Thyroid gland (tissue), 4 donors: ENCODE measurements around the gene TMEM38A. TPM values are rescaled to one million over a fixed set of nuclear protein-coding genes. Genes with fewer than 3 reads are reported as not detected.
"Not testable (repeated sequence)": the region's sequence is repeated elsewhere in the genome, so short reads cannot be mapped to it uniquely, and the experiment has no call there.

ENCODE experiments used
- DNase-seq, 2 donors: peaks; one replicate each; pipeline ENCODE4 v3.0.0-alpha.2; 2019
- H3K27ac ChIP-seq, 3 donors: fragments of 200-600 bp; sonication (generic); 1 replicate in 2 of 3; 2 replicates in 1 of 3; pipeline ENCODE4 v1.5.1; 2016 to 2019; ENCODE audit warnings: mild to moderate bottlenecking in 1 of 3, moderate library complexity in 1 of 3
- H3K27me3 ChIP-seq: fragments of 200-600 bp; sonication (generic); one replicate; pipeline ENCODE4 v1.5.1; 2019
- H3K36me3 ChIP-seq, 2 donors: fragments of 200-600 bp; sonication (generic); one replicate each; pipeline ENCODE4 v1.5.1; 2016 to 2019
- H3K4me1 ChIP-seq, 2 donors: fragments of 200-600 bp; sonication (generic); one replicate each; pipeline ENCODE4 v1.5.1; 2017 to 2019
- H3K4me3 ChIP-seq, 3 donors: fragments of 200-600 bp; sonication (generic); replicated peaks in 1 of 3; 1 replicate in 2 of 3; 2 replicates in 1 of 3; pipeline ENCODE4 v1.5.1; 2016; ENCODE audit warnings: mild to moderate bottlenecking in 1 of 3
- H3K9me3 ChIP-seq: fragments of 200-600 bp; sonication (generic); one replicate; pipeline ENCODE4 v1.5.1; 2017
- CTCF ChIP-seq, 6 experiments: fragments of 200-600 bp in 3 of 6; fragments of 450-650 bp in 3 of 6; sonication (generic) in 3 of 6; IDR thresholded peaks; one replicate each; pipeline ENCODE4 v1.5.1; 2016 to 2019; ENCODE audit warnings: antibody characterized with exemption in 6 of 6, mild to moderate bottlenecking in 2 of 6, inconsistent platforms in 1 of 6, moderate library complexity in 1 of 6
- POLR2A ChIP-seq, 2 donors: fragments of 450-650 bp; IDR thresholded peaks; one replicate each; pipeline ENCODE4 v1.6.1; 2017; ENCODE audit warnings: antibody characterized with exemption in 2 of 2, mild to moderate bottlenecking in 2 of 2, moderate library complexity in 1 of 2
- WGBS, 2 donors: methylation state at CpG; one replicate each; pipeline ENCODE4 v1.1.5; 2017; 5-methylcytosine and 5-hydroxymethylcytosine counted together
- intact Hi-C: fragments of 100-400 bp; cut with DNase I; formaldehyde crosslinking; loops from one replicate; pipeline ENCODE4 v1.15.1; 2023
- total RNA-seq, 4 donors: library from RNA; depleted of rRNA; stranded (reverse); fragments of >200 nt; gene quantifications; one replicate each; pipeline ENCODE4 v1.2.3, GENCODE V29; 2016

Gene TMEM38A
- total RNA-seq, 4 donors from 2014 or later, result 3.2 to 7.8 (median 5.6) TPM

DNA sequence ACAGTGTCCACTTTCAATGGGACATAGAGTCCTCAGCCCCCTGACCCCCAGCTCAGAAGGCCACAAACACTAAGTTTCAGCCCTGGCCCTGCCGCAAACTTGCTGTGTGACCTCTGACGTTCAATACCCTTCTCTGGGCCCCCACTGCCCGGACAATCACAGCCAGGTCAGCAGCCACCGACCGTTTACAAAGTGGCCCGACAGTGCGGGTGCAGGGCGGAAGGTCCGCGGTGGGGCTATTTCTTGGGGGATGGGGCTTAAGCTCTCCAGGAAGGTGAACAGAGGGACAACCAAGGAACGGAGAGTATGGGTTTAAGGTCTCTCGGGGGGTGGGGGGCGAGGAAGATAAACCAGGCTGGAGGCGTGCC, 1.5 kb upstream of the TMEM38A start:
- H3K4me1 ChIP-seq, result peaks cover 15 to 23% of the 10 kb centered on the region in 2 donors

GRCh38 chr19:16659832-16660708, 869 bp upstream of the TMEM38A start, which contains the start of gene SMIM7:
SMIM7 (minus strand) TSS chr19:16660144; CDS start chr19:16660110, 34 bp downstream.
- Histone ChIP-seq H3K9me3 (no peaks in the 10 kb centered on the region), H3K27ac (peak within 1 kb of the TSS; percentile 68 to 92 (median 79)), H3K4me1 (peaks cover 15 to 23% of the 10 kb centered on the region in 2 donors), H3K36me3 (peaks cover 2 to 22% of the 10 kb centered on the region in 2 donors), H3K4me3 (peak within 1 kb of the TSS; percentile 48 to 81 (median 61)), H3K27me3 (no peaks in the 10 kb centered on the region)
- 0 to 1% methylated on average over 36 to 42 of the region's 60 CpGs for WGBS, 2 donors
- peak; percentile 72 to 92 for TF ChIP-seq POLR2A (IDR thresholded peaks at IDR 0.05)
- no peak for TF ChIP-seq CTCF (IDR thresholded peaks at IDR 0.05)
- intact Hi-C loops, result no loop called here
- DNase-seq, result peak; percentile 99

More for the DNA sequence above, 1.5 kb upstream of the TMEM38A start:
- Histone ChIP-seq H3K27me3 (no peaks in the 10 kb centered on the region), H3K27ac (peak overlapping the region; percentile 68 to 92 (median 79)), H3K9me3 (no peaks in the 10 kb centered on the region), H3K36me3 (peaks cover 4 to 29% of the 10 kb centered on the region in 2 donors), H3K4me3 (peak overlapping the region; percentile 31 to 81 (median 48))
- intact Hi-C loops, result no loop called here
- WGBS, 2 donors, result 0 to 1% methylated on average over 12 to 13 of the region's 14 CpGs
- no peak for TF ChIP-seq POLR2A (IDR thresholded peaks at IDR 0.05)
- TF ChIP-seq CTCF (IDR thresholded peaks at IDR 0.05), result no peak
- DNase-seq, result no peak

DNA sequence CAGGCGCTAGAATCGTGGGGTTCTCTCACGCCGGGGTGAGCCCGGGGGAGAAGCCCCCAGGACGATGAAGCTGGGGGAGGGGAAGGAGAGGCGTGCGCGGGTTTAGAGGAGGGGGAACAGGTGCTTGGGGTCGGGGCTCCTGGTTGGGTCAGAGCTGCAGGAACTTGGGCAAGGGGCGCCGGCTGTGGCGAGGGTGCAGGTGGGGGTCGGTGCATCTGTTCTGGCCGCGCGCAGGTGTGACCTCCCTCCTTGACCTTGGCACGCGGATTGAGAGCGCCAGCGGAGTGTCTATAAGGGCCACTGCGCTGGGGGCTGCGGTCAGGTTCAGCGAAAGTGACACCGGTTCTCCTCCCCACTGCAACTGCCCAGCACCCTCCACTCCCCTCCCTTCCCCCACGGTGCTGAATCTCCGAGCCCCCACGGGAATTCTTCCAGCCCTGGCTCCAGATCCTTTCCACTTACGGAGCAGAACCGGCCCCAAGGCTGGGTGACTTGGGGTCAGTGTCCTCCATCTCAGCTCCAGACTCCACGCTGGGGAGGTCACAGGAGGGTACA, 618 bp downstream of the TMEM38A start:
- Histone ChIP-seq H3K4me1 (peaks cover 15 to 23% of the 10 kb centered on the region in 2 donors), H3K9me3 (no peaks in the 10 kb centered on the region), H3K27ac (peak overlapping the region in 2 of 3 donors; percentile 3 to 14), H3K36me3 (peaks cover 0 to 11% of the 10 kb centered on the region in 2 donors), H3K4me3 (peak overlapping the region; percentile 63 to 81 (median 78)), H3K27me3 (no peaks in the 10 kb centered on the region)
- intact Hi-C loops, result no loop called here
- TF ChIP-seq POLR2A (IDR thresholded peaks at IDR 0.05) (no peak), CTCF (IDR thresholded peaks at IDR 0.05) (no peak)
- DNase-seq, result peak; percentile 34 to 43
- 3 to 7% methylated on average over 12 to 28 of the region's 31 CpGs for WGBS, 2 donors

DNA sequence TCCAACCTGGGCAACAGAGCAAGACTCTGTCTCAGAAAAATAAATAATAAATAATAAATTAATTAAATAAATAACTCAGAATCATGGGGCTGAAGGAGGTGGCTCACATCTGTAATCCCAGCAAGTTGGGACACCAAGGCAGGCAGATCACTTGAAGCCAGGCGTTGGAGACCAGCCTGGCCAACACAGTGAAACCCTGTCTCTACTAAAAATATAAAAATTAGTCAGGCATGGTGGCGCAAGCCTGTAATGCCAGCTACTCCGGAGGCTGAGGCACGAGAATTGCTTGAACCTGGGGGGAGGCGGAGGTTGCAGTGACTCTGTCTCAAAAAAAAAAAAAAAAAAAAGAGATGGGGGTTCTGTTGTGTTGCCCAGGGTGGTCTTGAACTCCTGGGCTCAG, 7.2 kb downstream of the TMEM38A start:
- no peaks in the 10 kb centered on the region for H3K4me1 ChIP-seq
- no peaks in the 10 kb centered on the region for H3K36me3 ChIP-seq
- no peaks in the 10 kb centered on the region for H3K27me3 ChIP-seq
- H3K27ac ChIP-seq, result no peak overlapping the region
- TF ChIP-seq CTCF (IDR thresholded peaks at IDR 0.05) (no peak), POLR2A (IDR thresholded peaks at IDR 0.05) (no peak)
- H3K9me3 ChIP-seq, result no peaks in the 10 kb centered on the region
- no peak overlapping the region for H3K4me3 ChIP-seq
- intact Hi-C loops, result no loop called here
- no peak for DNase-seq
- WGBS, 2 donors, result 89 to 93% methylated on average over 5 of the region's 5 CpGs

DNA sequence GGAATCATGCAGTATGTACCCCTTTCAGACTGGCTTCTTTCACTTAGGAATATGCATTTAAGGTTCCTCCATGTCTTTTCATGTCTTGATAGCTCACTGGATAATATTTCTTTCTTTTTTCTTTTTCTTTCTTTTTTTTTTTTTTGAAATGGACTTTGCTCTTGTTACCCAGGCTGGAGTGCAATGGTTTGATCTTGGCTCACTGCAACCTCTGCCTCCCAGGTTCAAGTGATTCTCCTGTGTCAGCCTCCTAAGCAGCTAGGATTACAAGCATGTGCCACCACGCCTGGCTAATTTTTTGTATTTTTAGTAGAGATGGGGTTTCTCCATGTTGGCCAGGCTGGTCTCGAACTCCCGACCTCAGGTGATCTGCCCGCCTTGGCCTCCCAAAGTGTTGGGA, 7.8 kb downstream of the TMEM38A start:
- H3K4me1 ChIP-seq, H3K36me3 ChIP-seq, H3K27me3 ChIP-seq, H3K27ac ChIP-seq, intact Hi-C loops, H3K9me3 ChIP-seq, H3K4me3 ChIP-seq, DNase-seq: not testable (repeated sequence)
- WGBS, 2 donors, result 97 to 98% methylated on average over 4 of the region's 4 CpGs
